Measurements from ENCODE around the gene SOS2. TPM values are rescaled to one million over a fixed set of nuclear protein-coding genes. Genes with fewer than 3 reads are reported as not detected.
"Not testable (repeated sequence)": the region's sequence is repeated elsewhere in the genome, so short reads cannot be mapped to it uniquely, and the experiment has no call there.

The SOS2 gene
- total RNA-seq, 4 donors from 2014 or later = 23.9 to 29.5 (median 26.2) TPM

- H3K4me3 ChIP-seq (ENCODE audit: low read depth, poor library complexity, severe bottlenecking) = no peak overlapping the region
- intact Hi-C loops (cut with DNase I; ENCODE audit: low total_unique reads) = no loop called here
- TF ChIP-seq POLR2A (IDR thresholded peaks at IDR 0.05) (no peak), CTCF (IDR thresholded peaks at IDR 0.05) (no peak)
- no peak for DNase-seq (ENCODE audit: low spot score in 2 of 2)
Observed at GRCh38 chr14:50171895-50172294, 59.5 kb downstream of the SOS2 start.

GRCh38 chr14:50167381-50167780, 64.0 kb downstream of the SOS2 start:
- WGBS, 2 donors = 94 to 95% methylated on average over 4 of the region's 4 CpGs

GRCh38 chr14:50156111-50156510, 75.3 kb downstream of the SOS2 start:
- WGBS, 2 donors = 60 to 71% methylated on average over 4 of the region's 4 CpGs
- TF ChIP-seq POLR2A (IDR thresholded peaks at IDR 0.05) (no peak), CTCF (IDR thresholded peaks at IDR 0.05) (no peak)
- no peak for DNase-seq (ENCODE audit: low spot score in 2 of 2)
- H3K4me3 ChIP-seq (ENCODE audit: low read depth, poor library complexity, severe bottlenecking) = no peak overlapping the region
- intact Hi-C loops (cut with DNase I; ENCODE audit: low total_unique reads) = no loop called here

More at GRCh38 chr14:50167381-50167780, 64.0 kb downstream of the SOS2 start:
- DNase-seq (ENCODE audit: low spot score in 2 of 2); H3K4me3 ChIP-seq (ENCODE audit: low read depth, poor library complexity, severe bottlenecking); intact Hi-C loops (cut with DNase I; ENCODE audit: low total_unique reads): not testable (repeated sequence)

- no peak for DNase-seq (ENCODE audit: low spot score in 2 of 2)
- H3K4me3 ChIP-seq (ENCODE audit: low read depth, poor library complexity, severe bottlenecking) = no peak overlapping the region
- WGBS, 2 donors = 91 to 92% methylated on average over 4 of the region's 4 CpGs
- intact Hi-C loops (cut with DNase I; ENCODE audit: low total_unique reads) = no loop called here
- no peak for TF ChIP-seq CTCF (IDR thresholded peaks at IDR 0.05)
- TF ChIP-seq POLR2A (IDR thresholded peaks at IDR 0.05) = no peak
Observed at GRCh38 chr14:50148799-50149198, 82.6 kb downstream of the SOS2 start.

- intact Hi-C loops (cut with DNase I; ENCODE audit: low total_unique reads) = no loop called here
- H3K4me3 ChIP-seq (ENCODE audit: low read depth, poor library complexity, severe bottlenecking) = no peak overlapping the region
- DNase-seq (ENCODE audit: low spot score in 2 of 2) = no peak
- TF ChIP-seq CTCF (IDR thresholded peaks at IDR 0.05) (no peak), POLR2A (IDR thresholded peaks at IDR 0.05) (no peak)
- 90 to 97% methylated on average over 3 of the region's 3 CpGs for WGBS, 2 donors
Observed at GRCh38 chr14:50139192-50139591, 92.2 kb downstream of the SOS2 start.

- TF ChIP-seq CTCF (IDR thresholded peaks at IDR 0.05) (no peak), POLR2A (IDR thresholded peaks at IDR 0.05) (no peak)
- 93 to 94% methylated on average over 2 of the region's 2 CpGs for WGBS, 2 donors
- H3K4me3 ChIP-seq (ENCODE audit: low read depth, poor library complexity, severe bottlenecking) = no peak overlapping the region
- intact Hi-C loops (cut with DNase I; ENCODE audit: low total_unique reads) = no loop called here
- no peak for DNase-seq (ENCODE audit: low spot score in 2 of 2)
Observed at GRCh38 chr14:50127802-50128201, 103.6 kb downstream of the SOS2 start.

Measured in lower leg skin (tissue), 4 donors.